NCI-H2107 treated with DMSO at 0.1 percent for 48 hours (cell line): Measurements from ENCODE around the gene PCED1B.

Source experiments
- DNase-seq: peaks from one replicate; lab custom pipeline; 2025; ENCODE audit not compliant: unreplicated experiment; lab: John Stamatoyannopoulos, UW

PCED1B gene

GRCh38 chr12:47226199-47226598, 146.8 kb downstream of the PCED1B start:
- no peak for DNase-seq

DNA sequence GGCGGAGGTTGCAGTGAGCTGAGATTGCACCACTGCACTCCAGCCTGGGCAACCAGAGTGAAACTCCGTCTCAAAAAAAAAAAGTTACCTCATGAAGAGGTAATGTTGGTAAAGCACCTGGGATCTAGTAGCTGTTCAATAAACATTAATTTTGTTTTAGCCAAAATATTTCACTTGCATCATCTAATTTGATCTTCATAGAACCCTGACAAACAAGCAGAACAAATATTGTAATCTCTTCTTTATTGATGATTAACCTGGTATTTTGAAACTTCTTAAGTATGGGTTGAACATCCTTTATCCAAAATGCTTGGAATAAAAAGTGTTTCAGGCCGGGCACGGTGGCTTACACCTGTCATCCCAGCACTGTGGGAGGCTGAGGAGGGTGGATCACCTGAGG, 149.4 kb downstream of the PCED1B start:
- no peak for DNase-seq

DNA sequence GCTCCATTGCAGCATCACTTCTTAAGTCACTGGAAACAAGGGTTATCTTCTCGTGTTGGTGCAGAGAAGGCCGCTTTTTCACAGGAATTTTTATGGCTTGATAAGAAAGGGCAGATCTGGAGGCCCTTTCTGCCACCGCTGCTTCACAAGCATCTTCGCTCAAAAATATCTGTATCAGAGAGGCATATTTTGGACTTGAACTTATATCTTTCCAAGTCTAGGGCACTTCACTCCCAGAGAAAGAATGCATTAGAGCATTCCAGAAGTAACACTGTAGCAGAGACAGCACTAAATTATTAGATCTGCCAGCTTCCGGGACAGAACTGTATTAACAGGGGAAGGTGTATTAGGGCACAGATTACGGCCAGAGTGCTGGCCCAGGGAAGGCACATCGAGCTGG, 152.0 kb downstream of the PCED1B start:
- no peak for DNase-seq

- no peak for DNase-seq
Observed at GRCh38 chr12:47234576-47235141, 155.2 kb downstream of the PCED1B start.

DNA sequence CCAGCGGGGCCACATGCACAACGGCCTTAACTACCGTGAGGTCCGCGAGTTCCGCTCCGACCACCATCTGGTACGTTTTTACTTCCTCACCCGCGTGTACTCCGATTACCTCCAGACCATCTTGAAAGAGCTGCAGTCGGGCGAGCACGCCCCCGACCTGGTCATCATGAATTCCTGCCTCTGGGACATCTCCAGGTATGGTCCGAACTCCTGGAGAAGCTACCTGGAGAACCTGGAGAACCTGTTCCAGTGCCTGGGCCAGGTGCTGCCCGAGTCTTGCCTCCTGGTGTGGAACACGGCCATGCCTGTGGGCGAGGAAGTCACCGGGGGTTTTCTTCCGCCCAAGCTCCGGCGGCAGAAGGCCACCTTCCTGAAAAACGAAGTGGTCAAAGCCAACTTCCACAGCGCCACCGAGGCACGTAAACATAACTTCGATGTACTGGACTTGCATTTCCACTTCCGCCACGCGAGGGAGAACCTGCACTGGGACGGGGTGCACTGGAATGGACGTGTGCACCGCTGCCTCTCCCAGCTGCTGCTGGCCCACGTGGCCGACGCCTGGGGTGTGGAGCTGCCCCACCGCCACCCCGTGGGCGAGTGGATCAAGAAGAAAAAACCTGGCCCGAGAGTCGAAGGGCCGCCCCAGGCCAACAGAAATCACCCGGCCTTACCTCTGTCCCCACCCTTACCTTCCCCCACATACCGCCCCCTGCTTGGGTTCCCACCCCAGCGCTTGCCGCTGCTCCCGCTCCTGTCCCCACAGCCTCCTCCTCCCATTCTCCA, 156.0 kb downstream of the PCED1B start:
- DNase-seq, result no peak

GRCh38 chr12:47236109-47236714, 156.8 kb downstream of the PCED1B start:
- no peak for DNase-seq

DNA sequence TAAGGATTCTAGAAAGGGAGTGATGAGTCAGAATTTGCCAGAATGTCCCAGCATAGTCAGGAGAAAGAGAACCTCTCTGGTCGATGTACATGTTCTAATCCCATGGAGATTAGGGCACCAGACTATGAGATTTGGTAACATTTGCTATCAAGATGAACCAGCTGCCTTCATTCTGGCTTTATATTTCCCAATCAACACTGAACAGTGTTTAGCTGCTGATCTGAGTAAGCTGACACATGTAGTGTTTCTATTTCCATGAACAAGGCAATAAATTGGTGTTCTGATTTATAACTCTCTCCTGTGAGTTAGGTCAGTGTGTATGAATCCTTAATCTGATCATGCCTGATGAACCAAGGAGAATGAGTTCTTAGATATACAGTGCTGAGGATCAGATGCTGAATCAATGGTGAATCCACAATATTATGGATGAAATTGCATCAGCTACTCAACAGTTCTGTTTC, 158.4 kb downstream of the PCED1B start:
- DNase-seq, result no peak

DNA sequence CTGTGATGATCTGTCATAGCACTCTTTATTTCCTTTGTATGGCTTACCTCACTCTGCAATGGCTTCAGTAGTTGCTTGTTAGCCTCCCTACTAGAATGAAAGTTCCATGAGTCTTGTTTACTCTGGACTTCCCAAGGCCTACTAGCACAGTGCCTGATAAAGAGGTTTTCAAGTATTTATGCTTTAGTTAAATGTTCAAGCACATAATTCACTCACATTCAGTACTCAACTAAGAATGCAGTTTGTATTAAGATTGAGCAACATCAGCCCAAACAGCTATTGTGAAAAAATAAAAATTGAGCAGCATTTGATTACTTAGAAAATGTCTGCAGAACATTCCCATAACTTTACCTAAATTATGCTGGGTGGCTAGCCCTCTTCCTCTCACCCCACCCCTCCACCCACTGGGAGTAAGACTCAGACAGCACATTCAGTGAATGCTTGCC, 159.3 kb downstream of the PCED1B start:
- no peak for DNase-seq

DNA sequence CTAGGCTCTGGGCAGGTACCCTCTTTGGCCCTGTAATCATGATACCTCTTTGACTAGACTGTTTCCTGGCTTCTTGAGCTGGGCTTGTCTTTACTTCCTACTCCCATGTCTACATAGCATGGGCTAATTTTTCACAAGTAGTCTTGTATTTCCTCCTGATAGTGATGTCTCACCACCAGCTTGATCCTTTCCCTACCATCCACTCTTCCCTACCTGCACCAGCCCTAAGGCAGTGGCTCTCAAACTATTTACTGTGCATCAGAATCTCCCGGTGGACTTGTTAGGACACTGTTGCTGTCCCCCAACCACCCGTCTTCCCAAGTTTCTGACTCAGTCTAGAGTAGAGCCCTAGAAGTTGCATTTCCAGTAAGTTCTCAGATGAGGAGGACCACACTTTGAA, 163.0 kb downstream of the PCED1B start:
- DNase-seq, result no peak

DNA sequence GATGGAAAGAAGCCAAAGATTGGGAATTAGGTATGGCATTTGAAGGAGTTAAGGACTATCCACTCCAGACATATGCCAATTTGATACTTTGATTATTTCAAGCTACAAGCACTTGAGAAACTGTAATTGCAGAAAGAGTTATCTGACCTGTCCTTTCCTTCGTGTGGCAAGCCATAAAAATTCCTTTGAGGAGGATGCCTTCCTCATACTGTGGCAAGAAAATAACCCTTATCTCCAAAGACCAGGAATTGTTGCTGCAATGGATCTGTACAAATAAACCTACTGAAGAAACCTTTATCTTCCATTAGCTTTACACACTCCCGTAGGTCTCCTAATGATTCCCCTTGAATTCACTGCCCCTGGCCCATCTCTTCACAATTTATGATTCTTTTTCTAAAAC, 165.4 kb downstream of the PCED1B start:
- DNase-seq, result no peak

DNA sequence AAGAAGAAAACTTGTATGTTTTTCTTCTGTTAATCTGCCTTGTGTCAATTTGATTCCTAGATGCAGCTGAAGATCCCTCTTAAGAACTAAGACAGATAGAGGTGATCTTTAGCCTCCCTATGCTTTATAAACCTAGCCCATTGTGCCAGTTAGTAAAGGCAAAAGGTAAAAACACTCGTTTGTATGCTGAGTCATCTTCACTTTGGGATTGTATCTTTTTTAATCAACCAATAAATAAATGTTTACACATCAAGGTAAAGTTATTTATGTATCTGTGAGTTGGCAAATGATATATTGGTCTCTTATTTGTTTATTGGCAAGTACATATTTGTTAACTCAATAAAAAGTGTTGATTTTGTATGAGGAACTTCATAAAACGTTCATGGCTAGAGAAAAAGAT, 166.2 kb downstream of the PCED1B start:
- DNase-seq, result no peak

DNA sequence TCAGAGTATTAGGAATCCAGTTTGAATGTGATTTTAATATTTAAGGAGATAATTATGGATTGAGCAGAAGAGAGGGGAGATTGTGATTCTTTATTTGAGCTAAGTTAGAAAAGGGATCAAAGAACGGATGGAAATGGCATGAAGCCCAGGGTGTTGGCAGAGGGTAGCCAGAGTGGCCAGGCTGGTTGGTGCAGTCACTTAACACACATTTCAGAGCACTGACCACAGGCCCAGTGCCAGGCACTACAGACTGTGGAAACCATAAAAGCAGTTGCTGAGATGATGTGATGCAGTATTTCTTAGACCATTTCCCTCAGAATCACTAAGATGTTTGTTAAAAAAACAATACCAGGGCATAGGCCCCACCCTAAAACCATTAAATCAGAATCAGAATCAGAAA, 168.0 kb downstream of the PCED1B start:
- no peak for DNase-seq

- DNase-seq, result no peak
Observed at GRCh38 chr12:47249082-47249481, 169.7 kb downstream of the PCED1B start.

- DNase-seq, result no peak
Observed at GRCh38 chr12:47249719-47250357, 170.4 kb downstream of the PCED1B start.

DNA sequence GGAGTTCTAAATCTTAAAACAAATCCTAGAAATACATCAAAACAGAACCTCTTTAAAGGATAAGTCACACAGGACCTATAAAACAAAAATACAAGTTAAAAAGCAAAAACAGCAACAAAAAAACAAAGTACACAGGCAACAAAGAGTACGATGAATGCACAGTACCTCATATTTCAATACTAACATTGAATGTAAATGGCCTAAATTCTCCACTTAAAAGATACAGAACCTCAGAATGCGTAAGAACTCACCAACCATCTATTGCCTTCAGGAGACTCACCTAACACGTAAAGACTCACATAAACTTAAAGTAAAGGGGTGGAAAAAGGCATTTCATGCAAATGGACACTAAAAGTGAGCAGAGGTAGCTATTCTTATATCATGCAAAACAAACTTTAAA, 172.5 kb downstream of the PCED1B start:
- no peak for DNase-seq

GRCh38 chr12:47264951-47265350, 185.5 kb downstream of the PCED1B start:
- no peak for DNase-seq

GRCh38 chr12:47265391-47265790, 186.0 kb downstream of the PCED1B start:
- DNase-seq, result no peak

GRCh38 chr12:47267571-47267970, 188.2 kb downstream of the PCED1B start:
- no peak for DNase-seq

GRCh38 chr12:47268501-47269454, 189.4 kb downstream of the PCED1B start:
- DNase-seq, result no peak

DNA sequence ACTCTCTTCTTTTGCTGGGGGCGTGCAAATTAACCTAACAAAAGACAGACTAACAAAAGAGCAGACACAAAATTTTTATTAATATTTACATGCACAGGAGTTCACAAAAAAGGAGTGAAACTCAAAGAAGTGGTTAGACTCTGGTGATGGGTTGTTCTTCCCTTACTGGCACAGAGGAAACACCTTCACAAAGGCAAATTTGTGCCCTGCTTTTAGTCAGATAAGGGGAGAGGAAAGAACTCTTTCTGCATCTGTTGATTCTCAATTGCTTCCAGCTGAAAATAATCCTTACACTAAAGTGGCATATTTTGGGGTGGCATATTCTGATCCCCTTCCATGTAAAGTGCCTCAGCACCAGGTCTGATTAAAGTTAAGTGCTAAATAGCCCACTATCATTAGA, 190.5 kb downstream of the PCED1B start:
- no peak for DNase-seq
